Osteocyte (in vitro differentiated cells): ENCODE data around the gene ARHGAP6. TPM values are rescaled to one million over a fixed set of nuclear protein-coding genes. Genes with fewer than 3 reads are reported as not detected.
"Not testable (repeated sequence)": the region's sequence is repeated elsewhere in the genome, so short reads cannot be mapped to it uniquely, and the experiment has no call there.

Experiments
- DNase-seq: peaks from one replicate; pipeline ENCODE4 v3.0.0; 2021; ENCODE audit warnings: mixed read lengths; ENCODE audit not compliant: unreplicated experiment; ENCODE audit errors: extremely low spot score
- H3K27ac Mint-ChIP-seq: one replicate; pipeline ENCODE4 v1.8.0; 2021; ENCODE audit warnings: mild to moderate bottlenecking, mixed read lengths; ENCODE audit not compliant: unreplicated experiment
- H3K27me3 Mint-ChIP-seq: one replicate; pipeline ENCODE4 v1.8.0; 2021; ENCODE audit warnings: mixed read lengths; ENCODE audit not compliant: unreplicated experiment
- H3K36me3 Mint-ChIP-seq: one replicate; pipeline ENCODE4 v1.8.0; 2021; ENCODE audit warnings: mixed read lengths; ENCODE audit not compliant: unreplicated experiment
- H3K4me1 Mint-ChIP-seq: one replicate; pipeline ENCODE4 v1.8.0; 2021; ENCODE audit warnings: mixed read lengths; ENCODE audit not compliant: unreplicated experiment
- H3K4me3 Mint-ChIP-seq: one replicate; pipeline ENCODE4 v1.8.0; 2021; ENCODE audit warnings: mild to moderate bottlenecking, moderate library complexity, mixed read lengths; ENCODE audit not compliant: unreplicated experiment
- H3K9me3 Mint-ChIP-seq: one replicate; pipeline ENCODE4 v1.8.0; 2021; ENCODE audit warnings: mixed read lengths; ENCODE audit not compliant: unreplicated experiment
- total RNA-seq: library from RNA; stranded (reverse); gene quantifications from 2 replicates; pipeline ENCODE4 v1.2.1, GENCODE V29; 2021
- TF ChIP-seq, protein P1 (sequence below): fragments of 200-600 bp; sonication (generic); IDR thresholded peaks from 2 replicates; pipeline ENCODE4 v1.5.0; 2021; ENCODE audit warnings: antibody characterized with exemption, mild to moderate bottlenecking, moderate library complexity

Gene ARHGAP6
- total RNA-seq, 1 donor from 2014 or later, result 3.5 TPM

DNA sequence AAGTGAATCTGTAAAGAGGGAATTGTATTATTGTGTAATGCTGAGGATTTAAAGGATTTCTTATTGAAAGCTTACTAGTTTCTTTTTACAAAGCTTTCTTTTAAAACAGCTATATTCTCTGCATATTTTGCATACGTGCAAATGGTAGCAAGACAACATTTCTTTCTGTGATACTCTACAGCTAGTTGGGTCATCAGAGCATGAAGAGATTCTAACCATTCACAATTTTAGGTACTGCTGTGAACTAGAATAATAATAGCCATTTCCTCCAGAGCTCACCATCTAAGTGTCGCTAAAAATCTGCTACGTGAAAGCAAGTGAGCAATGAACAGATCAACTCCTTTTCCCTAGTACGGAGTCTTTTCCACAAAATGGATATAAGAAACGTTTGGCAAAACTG is 37.3 kb downstream of the ARHGAP6 start:
- DNase-seq, result no peak
- Mint-ChIP-seq H3K9me3 (peaks cover 16% of the 10 kb centered on the region), H3K27me3 (no peaks in the 10 kb centered on the region), H3K27ac (no peak overlapping the region), H3K4me1 (no peaks in the 10 kb centered on the region), H3K4me3 (no peak overlapping the region), H3K36me3 (no peaks in the 10 kb centered on the region)
- TF ChIP-seq, protein P1, sequence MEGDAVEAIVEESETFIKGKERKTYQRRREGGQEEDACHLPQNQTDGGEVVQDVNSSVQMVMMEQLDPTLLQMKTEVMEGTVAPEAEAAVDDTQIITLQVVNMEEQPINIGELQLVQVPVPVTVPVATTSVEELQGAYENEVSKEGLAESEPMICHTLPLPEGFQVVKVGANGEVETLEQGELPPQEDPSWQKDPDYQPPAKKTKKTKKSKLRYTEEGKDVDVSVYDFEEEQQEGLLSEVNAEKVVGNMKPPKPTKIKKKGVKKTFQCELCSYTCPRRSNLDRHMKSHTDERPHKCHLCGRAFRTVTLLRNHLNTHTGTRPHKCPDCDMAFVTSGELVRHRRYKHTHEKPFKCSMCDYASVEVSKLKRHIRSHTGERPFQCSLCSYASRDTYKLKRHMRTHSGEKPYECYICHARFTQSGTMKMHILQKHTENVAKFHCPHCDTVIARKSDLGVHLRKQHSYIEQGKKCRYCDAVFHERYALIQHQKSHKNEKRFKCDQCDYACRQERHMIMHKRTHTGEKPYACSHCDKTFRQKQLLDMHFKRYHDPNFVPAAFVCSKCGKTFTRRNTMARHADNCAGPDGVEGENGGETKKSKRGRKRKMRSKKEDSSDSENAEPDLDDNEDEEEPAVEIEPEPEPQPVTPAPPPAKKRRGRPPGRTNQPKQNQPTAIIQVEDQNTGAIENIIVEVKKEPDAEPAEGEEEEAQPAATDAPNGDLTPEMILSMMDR, result no peak

DNA sequence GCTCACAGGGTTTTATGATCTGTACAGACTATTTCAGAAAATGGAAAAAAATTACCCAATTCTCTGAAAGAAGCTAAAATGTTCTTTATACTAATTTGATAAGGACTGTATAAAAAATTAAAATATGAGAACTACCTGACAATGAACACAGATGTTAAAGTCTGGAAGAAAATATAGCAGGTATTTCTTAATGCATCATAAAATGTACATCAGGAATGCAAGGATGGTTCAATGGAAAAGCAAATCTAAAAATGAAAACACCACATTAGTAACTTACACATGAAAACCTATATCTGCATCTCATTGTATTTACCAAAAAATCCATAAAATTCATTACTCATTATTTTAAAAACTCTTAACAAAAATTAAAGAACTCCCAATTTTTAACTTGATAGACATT is 39.4 kb downstream of the ARHGAP6 start:
- H3K27me3 Mint-ChIP-seq, result peaks cover 2% of the 10 kb centered on the region
- H3K36me3 Mint-ChIP-seq, result no peaks in the 10 kb centered on the region
- H3K27ac Mint-ChIP-seq, result no peak overlapping the region
- peaks cover 20% of the 10 kb centered on the region for H3K9me3 Mint-ChIP-seq
- H3K4me1 Mint-ChIP-seq, result no peaks in the 10 kb centered on the region
- no peak overlapping the region for H3K4me3 Mint-ChIP-seq
- no peak for DNase-seq
- TF ChIP-seq, protein P1, result no peak

GRCh38 chrX:11619441-11619840 is 46.3 kb downstream of the ARHGAP6 start:
- Mint-ChIP-seq H3K4me1 (no peaks in the 10 kb centered on the region), H3K36me3 (no peaks in the 10 kb centered on the region)

DNA sequence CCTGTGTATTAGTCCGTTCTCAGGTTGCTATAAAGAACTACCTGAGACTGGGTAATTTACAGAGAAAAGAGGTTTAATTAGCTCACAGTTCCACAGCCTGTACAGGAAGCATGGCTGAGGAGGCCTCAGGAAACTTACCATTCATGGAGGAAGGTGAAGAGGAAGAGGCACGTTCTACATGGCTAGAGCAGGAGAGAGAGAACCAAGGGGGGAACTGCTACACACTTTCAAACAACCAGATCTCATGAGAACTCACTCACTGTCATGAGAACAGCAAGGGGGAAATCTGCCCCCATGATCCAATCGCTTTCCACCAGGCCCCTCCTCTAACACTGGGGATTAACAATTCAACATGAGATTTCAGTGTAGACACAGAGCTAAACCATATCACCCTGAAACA is 51.5 kb downstream of the ARHGAP6 start:
- not testable (repeated sequence) for DNase-seq, H3K4me3 Mint-ChIP-seq, H3K4me1 Mint-ChIP-seq, H3K36me3 Mint-ChIP-seq, H3K27ac Mint-ChIP-seq, H3K27me3 Mint-ChIP-seq
- H3K9me3 Mint-ChIP-seq, result peaks cover 19% of the 10 kb centered on the region

More at GRCh38 chrX:11619441-11619840, 46.3 kb downstream of the ARHGAP6 start:
- TF ChIP-seq, protein P1, result no peak
- H3K9me3 Mint-ChIP-seq, result peaks cover 22% of the 10 kb centered on the region
- no peak for DNase-seq
- H3K27ac Mint-ChIP-seq, result no peak overlapping the region
- peaks cover 5% of the 10 kb centered on the region for H3K27me3 Mint-ChIP-seq
- H3K4me3 Mint-ChIP-seq, result no peak overlapping the region

GRCh38 chrX:11611965-11612364 is 53.8 kb downstream of the ARHGAP6 start:
- no peak for DNase-seq
- Mint-ChIP-seq H3K4me1 (no peaks in the 10 kb centered on the region), H3K27ac (no peak overlapping the region), H3K9me3 (peaks cover 11% of the 10 kb centered on the region), H3K27me3 (no peaks in the 10 kb centered on the region), H3K4me3 (no peak overlapping the region), H3K36me3 (no peaks in the 10 kb centered on the region)
- TF ChIP-seq, protein P1, result no peak

GRCh38 chrX:11611161-11611560 is 54.6 kb downstream of the ARHGAP6 start:
- H3K27me3 Mint-ChIP-seq, result no peaks in the 10 kb centered on the region
- TF ChIP-seq, protein P1, result no peak
- peaks cover 11% of the 10 kb centered on the region for H3K9me3 Mint-ChIP-seq
- no peak overlapping the region for H3K27ac Mint-ChIP-seq
- no peaks in the 10 kb centered on the region for H3K36me3 Mint-ChIP-seq
- H3K4me1 Mint-ChIP-seq, result no peaks in the 10 kb centered on the region
- no peak for DNase-seq
- H3K4me3 Mint-ChIP-seq, result no peak overlapping the region
